Activated naive CD4-positive, alpha-beta T cell treated with anti-CD3 and anti-CD28 coated beads, Interleukin-2, amount 50 U/mL, for 24 hours (primary cell): ENCODE data around the gene C12orf75.

Experiments used
- H3K27ac Mint-ChIP-seq: one replicate; pipeline ENCODE4 v1.8.0; 2021; ENCODE audit warnings: mild to moderate bottlenecking, mixed read lengths
- H3K27me3 Mint-ChIP-seq: one replicate; pipeline ENCODE4 v1.8.0; 2021; ENCODE audit warnings: mixed read lengths
- H3K36me3 Mint-ChIP-seq: one replicate; pipeline ENCODE4 v1.8.0; 2021; ENCODE audit warnings: mixed read lengths
- H3K4me1 Mint-ChIP-seq: one replicate; pipeline ENCODE4 v1.8.0; 2021; ENCODE audit warnings: mixed read lengths
- H3K4me3 Mint-ChIP-seq: one replicate; pipeline ENCODE4 v1.8.0; 2021; ENCODE audit warnings: mild to moderate bottlenecking, mixed read lengths
- H3K9me3 Mint-ChIP-seq: one replicate; pipeline ENCODE4 v1.8.0; 2021; ENCODE audit warnings: mixed read lengths

Gene C12orf75

GRCh38 chr12:105368047-105368646, 37.7 kb downstream of the C12orf75 start:
- H3K4me1 Mint-ChIP-seq, result no peaks in the 10 kb centered on the region
- H3K36me3 Mint-ChIP-seq, result peaks cover 1% of the 10 kb centered on the region
- H3K27me3 Mint-ChIP-seq, result no peaks in the 10 kb centered on the region
- H3K9me3 Mint-ChIP-seq, result no peaks in the 10 kb centered on the region
- no peak overlapping the region for H3K4me3 Mint-ChIP-seq
- H3K27ac Mint-ChIP-seq, result no peak overlapping the region

DNA sequence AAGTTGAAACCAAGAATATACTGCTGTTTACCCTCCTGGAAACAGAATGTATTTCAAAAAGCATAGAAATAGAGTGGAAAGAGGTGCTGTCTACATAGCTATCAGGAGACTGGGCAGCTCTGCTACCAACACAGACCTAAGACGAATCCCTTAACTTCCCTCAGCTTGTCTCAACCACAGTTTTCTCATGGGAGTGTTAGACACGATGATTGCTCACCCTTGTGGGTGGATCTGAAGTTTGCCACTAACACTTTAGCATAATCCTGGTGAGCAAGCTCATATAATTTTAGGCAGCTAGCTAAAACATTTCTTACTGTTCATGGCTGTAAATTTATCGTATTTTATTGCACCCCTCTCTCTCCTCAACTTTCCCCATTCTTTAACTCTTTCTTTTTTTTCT, 38.5 kb downstream of the C12orf75 start:
- no peaks in the 10 kb centered on the region for H3K9me3 Mint-ChIP-seq
- no peak overlapping the region for H3K27ac Mint-ChIP-seq
- H3K36me3 Mint-ChIP-seq, result peaks cover 1% of the 10 kb centered on the region

DNA sequence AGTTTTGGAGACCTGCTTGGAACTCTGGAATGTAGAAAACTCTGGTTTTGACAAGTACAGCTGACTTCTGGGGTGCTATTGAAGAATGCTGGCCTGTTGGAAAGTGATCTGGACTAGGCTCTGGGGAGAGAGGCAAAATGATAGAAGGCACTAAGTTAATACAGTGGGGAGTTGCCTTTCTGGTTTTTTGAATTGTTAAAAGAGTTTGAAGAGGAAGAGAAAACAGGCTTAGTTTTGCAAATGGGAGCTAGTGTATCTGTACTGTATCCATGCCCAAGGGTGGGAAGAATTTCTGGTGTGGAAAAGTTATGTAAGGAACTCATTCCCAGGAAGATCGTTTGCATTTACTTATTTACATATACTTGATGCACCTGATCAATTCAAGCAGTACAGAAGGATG, 43.8 kb downstream of the C12orf75 start:
- no peak overlapping the region for H3K27ac Mint-ChIP-seq
- peaks cover 1% of the 10 kb centered on the region for H3K36me3 Mint-ChIP-seq
- no peaks in the 10 kb centered on the region for H3K4me1 Mint-ChIP-seq
- H3K27me3 Mint-ChIP-seq, result no peaks in the 10 kb centered on the region
- no peaks in the 10 kb centered on the region for H3K9me3 Mint-ChIP-seq
- no peak overlapping the region for H3K4me3 Mint-ChIP-seq

More for the DNA sequence above, 38.5 kb downstream of the C12orf75 start:
- Mint-ChIP-seq H3K4me3 (no peak overlapping the region), H3K27me3 (no peaks in the 10 kb centered on the region), H3K4me1 (no peaks in the 10 kb centered on the region)

GRCh38 chr12:105377077-105377476, 46.6 kb downstream of the C12orf75 start:
- H3K27ac Mint-ChIP-seq, result no peak overlapping the region

GRCh38 chr12:105378911-105379310, 48.4 kb downstream of the C12orf75 start:
- no peaks in the 10 kb centered on the region for H3K36me3 Mint-ChIP-seq
- no peaks in the 10 kb centered on the region for H3K27me3 Mint-ChIP-seq
- H3K4me1 Mint-ChIP-seq, result no peaks in the 10 kb centered on the region
- no peak overlapping the region for H3K27ac Mint-ChIP-seq
- no peak overlapping the region for H3K4me3 Mint-ChIP-seq
- no peaks in the 10 kb centered on the region for H3K9me3 Mint-ChIP-seq

More at GRCh38 chr12:105377077-105377476, 46.6 kb downstream of the C12orf75 start:
- Mint-ChIP-seq H3K4me3 (no peak overlapping the region), H3K9me3 (no peaks in the 10 kb centered on the region), H3K4me1 (no peaks in the 10 kb centered on the region), H3K36me3 (peaks cover 1% of the 10 kb centered on the region), H3K27me3 (no peaks in the 10 kb centered on the region)

DNA sequence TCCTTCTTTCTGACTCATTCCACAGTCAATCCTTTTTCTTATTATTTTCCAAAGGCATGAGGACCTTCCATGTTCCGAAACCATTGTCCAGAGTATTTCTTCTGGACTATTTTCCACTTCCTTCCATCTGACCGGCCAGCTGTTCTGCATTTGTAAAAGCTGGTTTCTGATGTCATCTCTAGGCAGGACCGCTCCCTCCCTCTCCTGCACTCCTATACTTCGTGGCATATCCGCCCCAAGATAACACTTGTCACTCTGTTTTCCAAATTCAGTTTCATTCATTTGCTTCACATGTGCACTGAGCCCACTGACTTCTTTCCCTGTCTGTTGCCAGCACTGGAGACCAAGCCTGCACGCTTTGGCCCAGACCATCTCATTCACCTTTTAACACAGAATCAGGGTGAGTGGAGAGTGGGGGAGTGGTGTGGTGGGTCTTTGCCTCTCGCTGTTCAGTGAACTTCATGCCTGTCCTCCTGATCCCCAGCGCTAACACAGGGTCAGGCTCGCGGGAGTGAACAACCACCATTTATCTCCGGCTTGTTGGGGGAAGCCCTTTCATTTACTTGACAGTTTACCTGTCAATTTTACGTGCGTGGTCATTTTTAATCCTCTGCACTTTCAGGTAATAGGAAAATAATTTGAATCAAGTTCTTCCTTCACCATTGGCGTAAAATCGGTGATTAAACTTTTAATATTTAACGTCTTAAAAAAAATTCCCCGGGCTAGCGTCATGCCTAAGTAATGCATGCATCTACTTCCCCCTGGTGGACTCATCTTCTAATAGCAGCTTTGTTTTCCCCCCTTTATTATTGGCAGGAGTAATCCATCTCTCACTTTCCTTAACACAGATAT, 52.5 kb downstream of the C12orf75 start:
- Mint-ChIP-seq H3K27me3 (no peaks in the 10 kb centered on the region), H3K9me3 (no peaks in the 10 kb centered on the region), H3K36me3 (no peaks in the 10 kb centered on the region), H3K27ac (no peak overlapping the region), H3K4me3 (no peak overlapping the region), H3K4me1 (no peaks in the 10 kb centered on the region)

DNA sequence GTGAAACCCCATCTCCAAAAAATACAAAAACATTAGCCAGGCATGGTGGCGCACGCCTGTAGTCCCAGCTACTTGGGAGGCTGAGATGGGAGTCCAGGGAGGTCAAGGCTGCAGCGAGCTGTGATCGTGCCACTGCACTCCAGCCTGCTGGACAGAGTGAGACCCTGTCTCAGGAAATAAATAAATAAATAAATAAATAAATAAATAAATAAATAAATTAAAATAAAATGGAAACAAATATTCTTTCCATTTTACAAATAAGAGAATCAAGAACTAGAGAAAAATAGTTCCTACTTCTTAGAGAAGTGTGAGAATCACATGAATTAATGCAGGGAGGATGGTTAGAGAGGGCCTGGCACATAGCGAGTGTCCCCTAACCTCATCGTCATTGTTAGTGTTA, 53.7 kb downstream of the C12orf75 start:
- no peak overlapping the region for H3K27ac Mint-ChIP-seq
- H3K9me3 Mint-ChIP-seq, result no peaks in the 10 kb centered on the region
- H3K27me3 Mint-ChIP-seq, result no peaks in the 10 kb centered on the region
- H3K4me1 Mint-ChIP-seq, result no peaks in the 10 kb centered on the region
- no peak overlapping the region for H3K4me3 Mint-ChIP-seq
- no peaks in the 10 kb centered on the region for H3K36me3 Mint-ChIP-seq

- H3K4me3 Mint-ChIP-seq, result no peak overlapping the region
- H3K36me3 Mint-ChIP-seq, result no peaks in the 10 kb centered on the region
- no peaks in the 10 kb centered on the region for H3K9me3 Mint-ChIP-seq
- no peaks in the 10 kb centered on the region for H3K27me3 Mint-ChIP-seq
- no peak overlapping the region for H3K27ac Mint-ChIP-seq
- H3K4me1 Mint-ChIP-seq, result no peaks in the 10 kb centered on the region
Observed at GRCh38 chr12:105384916-105385535, 54.5 kb downstream of the C12orf75 start.

GRCh38 chr12:105386431-105386830, 55.9 kb downstream of the C12orf75 start:
- H3K27me3 Mint-ChIP-seq, result no peaks in the 10 kb centered on the region

GRCh38 chr12:105391231-105391630, 60.7 kb downstream of the C12orf75 start:
- no peaks in the 10 kb centered on the region for H3K27me3 Mint-ChIP-seq
- H3K27ac Mint-ChIP-seq, result no peak overlapping the region

More at GRCh38 chr12:105386431-105386830, 55.9 kb downstream of the C12orf75 start:
- Mint-ChIP-seq H3K4me3 (no peak overlapping the region), H3K36me3 (no peaks in the 10 kb centered on the region), H3K4me1 (peaks cover under 1% of the 10 kb centered on the region), H3K27ac (no peak overlapping the region), H3K9me3 (no peaks in the 10 kb centered on the region)

DNA sequence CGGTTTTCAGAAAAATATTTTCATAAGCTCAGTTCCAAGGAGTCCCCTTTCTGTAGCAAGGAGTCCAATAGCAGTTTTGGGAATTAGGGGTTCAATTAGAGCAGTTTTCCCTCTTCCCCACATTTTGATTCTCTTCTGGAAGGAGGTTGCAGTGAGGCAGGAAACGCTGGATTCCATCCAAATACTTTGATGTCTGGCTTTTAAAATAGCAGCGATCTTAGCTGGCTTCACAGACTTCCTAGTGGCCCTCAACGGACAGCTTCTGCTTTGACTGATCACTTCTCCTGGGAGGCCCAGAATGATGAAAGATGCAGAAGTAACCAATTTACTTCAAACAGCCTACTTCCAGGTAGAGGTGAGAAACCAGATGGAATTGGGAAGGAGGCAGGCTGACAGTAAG, 63.1 kb downstream of the C12orf75 start:
- no peaks in the 10 kb centered on the region for H3K9me3 Mint-ChIP-seq
- no peaks in the 10 kb centered on the region for H3K27me3 Mint-ChIP-seq
- no peaks in the 10 kb centered on the region for H3K36me3 Mint-ChIP-seq

More at GRCh38 chr12:105391231-105391630, 60.7 kb downstream of the C12orf75 start:
- H3K36me3 Mint-ChIP-seq, result no peaks in the 10 kb centered on the region
- H3K4me3 Mint-ChIP-seq, result no peak overlapping the region
- H3K9me3 Mint-ChIP-seq, result no peaks in the 10 kb centered on the region
- H3K4me1 Mint-ChIP-seq, result peaks cover 6% of the 10 kb centered on the region

DNA sequence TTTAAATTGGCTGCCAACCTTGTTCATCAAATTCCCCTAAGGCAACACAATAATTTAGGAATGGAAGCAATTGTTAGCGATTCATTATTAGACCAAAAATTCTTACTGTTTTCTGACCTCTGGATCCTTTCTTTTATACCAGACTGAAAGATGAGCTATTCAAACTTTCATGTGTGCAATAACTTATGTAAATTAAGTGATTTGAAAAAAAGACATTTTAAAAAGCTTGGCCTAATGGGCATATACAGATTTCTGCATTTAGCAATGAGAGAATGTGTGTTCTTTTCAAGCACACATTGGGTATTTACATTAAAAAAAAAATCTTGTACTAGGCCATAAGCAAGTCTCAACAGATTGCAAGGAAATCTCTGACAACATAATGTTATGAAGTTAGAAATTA, 65.5 kb downstream of the C12orf75 start:
- H3K4me3 Mint-ChIP-seq, result no peak overlapping the region
- H3K27ac Mint-ChIP-seq, result no peak overlapping the region
- peaks cover 6% of the 10 kb centered on the region for H3K4me1 Mint-ChIP-seq
- H3K27me3 Mint-ChIP-seq, result no peaks in the 10 kb centered on the region
- no peaks in the 10 kb centered on the region for H3K36me3 Mint-ChIP-seq
- no peaks in the 10 kb centered on the region for H3K9me3 Mint-ChIP-seq

More for the DNA sequence above, 63.1 kb downstream of the C12orf75 start:
- peaks cover 6% of the 10 kb centered on the region for H3K4me1 Mint-ChIP-seq
- H3K4me3 Mint-ChIP-seq, result no peak overlapping the region
- no peak overlapping the region for H3K27ac Mint-ChIP-seq

DNA sequence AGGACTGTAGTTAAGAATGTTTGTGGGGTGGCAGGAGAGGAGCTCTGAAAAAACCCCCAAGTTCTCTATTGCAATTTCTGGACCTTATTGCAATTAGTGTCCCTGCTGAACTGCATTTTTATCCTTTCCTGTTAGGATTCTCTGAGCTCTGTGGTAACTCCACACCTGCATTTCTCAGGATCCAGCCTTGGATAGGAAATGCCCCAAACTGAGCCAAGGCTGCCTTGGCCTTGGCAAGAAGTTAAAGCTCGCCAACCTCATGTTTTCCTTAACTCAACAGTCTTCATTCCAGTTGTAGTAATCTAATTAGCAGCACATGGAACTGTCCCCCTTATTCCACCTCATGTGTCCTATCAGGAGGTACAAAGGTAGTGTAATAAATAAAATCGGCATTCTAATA, 66.5 kb downstream of the C12orf75 start:
- Mint-ChIP-seq H3K36me3 (no peaks in the 10 kb centered on the region), H3K27me3 (no peaks in the 10 kb centered on the region), H3K4me1 (no peaks in the 10 kb centered on the region), H3K27ac (no peak overlapping the region), H3K9me3 (no peaks in the 10 kb centered on the region), H3K4me3 (no peak overlapping the region)

GRCh38 chr12:105398930-105399329, 68.4 kb downstream of the C12orf75 start:
- Mint-ChIP-seq H3K36me3 (no peaks in the 10 kb centered on the region), H3K27me3 (no peaks in the 10 kb centered on the region), H3K27ac (no peak overlapping the region), H3K9me3 (peaks cover 5% of the 10 kb centered on the region), H3K4me3 (no peak overlapping the region), H3K4me1 (no peaks in the 10 kb centered on the region)

GRCh38 chr12:105399428-105400081, 69.1 kb downstream of the C12orf75 start:
- Mint-ChIP-seq H3K4me1 (no peaks in the 10 kb centered on the region), H3K9me3 (peaks cover 5% of the 10 kb centered on the region), H3K27me3 (no peaks in the 10 kb centered on the region), H3K4me3 (no peak overlapping the region), H3K27ac (no peak overlapping the region), H3K36me3 (no peaks in the 10 kb centered on the region)
